Lower lobe of right lung (tissue), 2 donors: ENCODE results near the gene SLC9A9. TPM values are rescaled to one million over a fixed set of nuclear protein-coding genes. Genes with fewer than 3 reads are reported as not detected.

ENCODE experiments used
- ATAC-seq, 2 donors: fragments of 200-7000 bp; cut with Tn5 transposase; one replicate each; pipeline ENCODE4 v1.9.1; 2020 to 2022; ENCODE audit warnings: mild to moderate bottlenecking in 2 of 2, moderate library complexity in 2 of 2
- DNase-seq: peaks from one replicate; pipeline ENCODE4 v3.0.0-alpha.2; 2020
- H3K27ac ChIP-seq: fragments of 200-600 bp; one replicate; pipeline ENCODE4 v1.8.0; 2022
- H3K27me3 ChIP-seq: fragments of 200-600 bp; one replicate; pipeline ENCODE4 v1.8.0; 2022; ENCODE audit warnings: low read depth
- H3K36me3 ChIP-seq: fragments of 200-600 bp; one replicate; pipeline ENCODE4 v1.8.0; 2022; ENCODE audit warnings: mild to moderate bottlenecking
- H3K4me1 ChIP-seq: fragments of 200-600 bp; one replicate; pipeline ENCODE4 v1.8.0; 2022
- H3K4me3 ChIP-seq: fragments of 200-600 bp; one replicate; pipeline ENCODE4 v1.8.0; 2022; ENCODE audit warnings: mild to moderate bottlenecking
- H3K9me3 ChIP-seq: fragments of 200-600 bp; one replicate; pipeline ENCODE4 v1.8.0; 2022
- CTCF ChIP-seq: fragments of 200-600 bp; IDR thresholded peaks from one replicate; pipeline ENCODE4 v1.8.0; 2022; ENCODE audit warnings: antibody characterized with exemption, mild to moderate bottlenecking
- intact Hi-C: fragments of 100-400 bp; cut with DNase I; formaldehyde crosslinking; loops from one replicate; pipeline ENCODE4 v1.11.0; 2022
- total RNA-seq: library from RNA; stranded (reverse); fragmentation: NEBNext Ultra II Directional; extraction: Animal tissue kit (Norgen Biotek cat#: 25700); gene quantifications from one replicate; pipeline ENCODE4 v1.2.1, GENCODE V29; 2021
- donor health status: DM: no; HTN: yes; CAD: no; lungs with severe emphysema.

The SLC9A9 gene
- total RNA-seq, 1 donor from 2014 or later: 15.6 TPM

- ATAC-seq: peak; percentile 42 to 46
- Histone ChIP-seq H3K4me3 (no peak overlapping the region), H3K27me3 (no peaks in the 10 kb centered on the region), H3K4me1 (no peaks in the 10 kb centered on the region), H3K36me3 (no peaks in the 10 kb centered on the region), H3K27ac (no peak overlapping the region), H3K9me3 (no peaks in the 10 kb centered on the region)
- DNase-seq: no peak
- TF ChIP-seq CTCF: no peak
- intact Hi-C loops: no loop called here
Observed at GRCh38 chr3:143478115-143478693, 370.1 kb downstream of the SLC9A9 start.

- DNase-seq: no peak
- no peak for TF ChIP-seq CTCF
Observed at GRCh38 chr3:143476965-143477640, 371.2 kb downstream of the SLC9A9 start.

GRCh38 chr3:143475981-143476380 lies 372.3 kb downstream of the SLC9A9 start:
- Histone ChIP-seq H3K4me1 (no peaks in the 10 kb centered on the region), H3K27me3 (no peaks in the 10 kb centered on the region), H3K9me3 (no peaks in the 10 kb centered on the region), H3K36me3 (no peaks in the 10 kb centered on the region), H3K27ac (no peak overlapping the region), H3K4me3 (no peak overlapping the region)
- TF ChIP-seq CTCF: no peak
- no peak for DNase-seq
- intact Hi-C loops: no loop called here
- no peak for ATAC-seq

More at GRCh38 chr3:143476965-143477640, 371.2 kb downstream of the SLC9A9 start:
- no peak for ATAC-seq
- H3K4me1 ChIP-seq: no peaks in the 10 kb centered on the region
- H3K36me3 ChIP-seq: no peaks in the 10 kb centered on the region
- no peaks in the 10 kb centered on the region for H3K9me3 ChIP-seq
- H3K4me3 ChIP-seq: no peak overlapping the region
- H3K27me3 ChIP-seq: no peaks in the 10 kb centered on the region
- intact Hi-C loops: no loop called here
- no peak overlapping the region for H3K27ac ChIP-seq

- no peak for TF ChIP-seq CTCF
- no peak overlapping the region for H3K27ac ChIP-seq
Observed at GRCh38 chr3:143472731-143473523, 375.3 kb downstream of the SLC9A9 start.

GRCh38 chr3:143471705-143472104 lies 376.6 kb downstream of the SLC9A9 start:
- no peak for TF ChIP-seq CTCF
- Histone ChIP-seq H3K27me3 (no peaks in the 10 kb centered on the region), H3K4me3 (no peak overlapping the region), H3K4me1 (no peaks in the 10 kb centered on the region), H3K36me3 (no peaks in the 10 kb centered on the region), H3K9me3 (no peaks in the 10 kb centered on the region), H3K27ac (no peak overlapping the region)
- intact Hi-C loops: no loop called here
- ATAC-seq (no peak), DNase-seq (no peak)

More at GRCh38 chr3:143472731-143473523, 375.3 kb downstream of the SLC9A9 start:
- peak in 1 of 2 donors; percentile 21 for ATAC-seq
- Histone ChIP-seq H3K27me3 (no peaks in the 10 kb centered on the region), H3K36me3 (no peaks in the 10 kb centered on the region), H3K9me3 (no peaks in the 10 kb centered on the region), H3K4me3 (no peak overlapping the region), H3K4me1 (no peaks in the 10 kb centered on the region)
- intact Hi-C loops: no loop called here
- DNase-seq: no peak
